A549 (cell line): ENCODE data around the gene PLA2G4F. TPM values are rescaled to one million over a fixed set of nuclear protein-coding genes. Genes with fewer than 3 reads are reported as not detected.

Experiments
- ATAC-seq, 2 experiments: fragments of 200-7000 bp in 1 of 2; fragments of >200 bp in 1 of 2; cut with Nextera tagmentation in 1 of 2; cut with Tn5 transposase in 1 of 2; 3 replicates each; pipeline versions ENCODE4 v1.8.0 to v1.9.1; 2018 to 2020; ENCODE audit warnings: mild to moderate bottlenecking in 1 of 2, moderate library complexity in 1 of 2
- CTCF ChIA-PET: fragments of 300-600 bp; sonication (Branson Sonifier 250); formaldehyde crosslinking; extraction: SDS; loops from one replicate; lab custom pipeline; 2021; ENCODE audit warnings: antibody characterized with exemption, inconsistent platforms; lab: Yijun Ruan, JAX
- POLR2A ChIA-PET: fragments of 350-600 bp; formaldehyde crosslinking; extraction: SDS; loops from one replicate; lab custom pipeline; 2021; ENCODE audit warnings: antibody characterized with exemption, inconsistent platforms; lab: Yijun Ruan, JAX
- DNase-seq, 2 experiments: peaks; one replicate each; pipeline versions ENCODE4 v3.0.0 to v3.0.0-alpha.2; 2011 to 2016; ENCODE audit warnings: low read depth in 1 of 2, low spot score in 1 of 2
- FAIRE-seq: peaks from 2 replicates; lab custom pipeline; 2011; peaks lifted over from hg19 to GRCh38; lab: Jason Lieb, UNC
- H3K27ac ChIP-seq, 2 experiments: fragments of >200 bp; sonication (Bioruptor Twin); formaldehyde crosslinking; 3 replicates each; pipeline ENCODE4 v1.5.1; 2016 to 2017
- H3K4me1 ChIP-seq: fragments of >200 bp; sonication (Bioruptor Twin); formaldehyde crosslinking; 3 replicates; pipeline ENCODE4 v1.6.1; 2016
- H3K4me2 ChIP-seq: fragments of >200 bp; sonication (Bioruptor Twin); formaldehyde crosslinking; 3 replicates; pipeline ENCODE4 v1.6.1; 2016
- H3K4me3 ChIP-seq: fragments of >200 bp; sonication (Bioruptor Twin); formaldehyde crosslinking; 3 replicates; pipeline ENCODE4 v1.5.1; 2016
- H3K9me3 ChIP-seq: fragments of >200 bp; sonication (Bioruptor Twin); formaldehyde crosslinking; 3 replicates; pipeline ENCODE4 v1.6.1; 2016
- BHLHE40 ChIP-seq: IDR thresholded peaks from 2 replicates; pipeline ENCODE4 v1.6.1; 2012; ENCODE audit warnings: low read depth, low read length, inconsistent platforms
- CBX2 ChIP-seq: fragments of 200-600 bp; sonication (generic); IDR thresholded peaks from 2 replicates; pipeline ENCODE4 v1.6.1; 2016; ENCODE audit warnings: low read depth, mild to moderate bottlenecking, borderline replicate concordance
- CHD2 ChIP-seq: fragments of 150-350 bp; IDR thresholded peaks from 2 replicates; pipeline ENCODE4 v1.6.1; 2014; ENCODE audit warnings: low read length; ENCODE audit not compliant: partially characterized antibody
- CHD4 ChIP-seq: fragments of 200-600 bp; sonication (generic); IDR thresholded peaks from 2 replicates; pipeline ENCODE4 v1.6.1; 2016; ENCODE audit warnings: antibody characterized with exemption, mild to moderate bottlenecking, borderline replicate concordance
- EHF ChIP-seq: fragments of 250-450 bp; sonication (Bioruptor Pico); IDR thresholded peaks from 2 replicates; pipeline ENCODE4 v1.5.0; 2020; ENCODE audit warnings: mild to moderate bottlenecking
- EHMT2 ChIP-seq: fragments of 200-600 bp; sonication (generic); IDR thresholded peaks from 2 replicates; pipeline ENCODE4 v1.6.1; 2016; ENCODE audit warnings: antibody characterized with exemption, low read depth, mild to moderate bottlenecking, moderate library complexity
- ESRRA ChIP-seq: fragments of 150-350 bp; IDR thresholded peaks from 2 replicates; pipeline ENCODE4 v1.6.1; 2014; ENCODE audit warnings: mild to moderate bottlenecking, low read length, borderline replicate concordance
- FOXS1 ChIP-seq: fragments of 250-450 bp; sonication (Bioruptor Pico); IDR thresholded peaks from 2 replicates; pipeline ENCODE4 v1.5.0; 2020; ENCODE audit warnings: mild to moderate bottlenecking, moderate library complexity
- HOXA7 ChIP-seq: fragments of 250-450 bp; sonication (Bioruptor Pico); IDR thresholded peaks from 2 replicates; pipeline ENCODE4 v1.5.0; 2020; ENCODE audit warnings: mild to moderate bottlenecking, moderate library complexity
- HOXB13 ChIP-seq: fragments of 250-450 bp; sonication (Bioruptor Pico); IDR thresholded peaks from 2 replicates; pipeline ENCODE4 v1.5.0; 2020; ENCODE audit warnings: low read depth, mild to moderate bottlenecking, moderate library complexity
- HOXB5 ChIP-seq: fragments of 250-450 bp; sonication (Bioruptor Pico); IDR thresholded peaks from 2 replicates; pipeline ENCODE4 v1.5.0; 2020; ENCODE audit warnings: mild to moderate bottlenecking, moderate library complexity
- JUNB ChIP-seq: fragments of >200 bp; sonication (Bioruptor Twin); formaldehyde crosslinking; IDR thresholded peaks from 2 replicates; pipeline ENCODE4 v1.6.1; 2016
- KDM1A ChIP-seq: fragments of 200-600 bp; sonication (generic); IDR thresholded peaks from 2 replicates; pipeline ENCODE4 v1.6.1; 2016; ENCODE audit warnings: low read depth, mild to moderate bottlenecking
- KDM5A ChIP-seq: fragments of 200-600 bp; sonication (generic); IDR thresholded peaks from 2 replicates; pipeline ENCODE4 v1.6.1; 2016; ENCODE audit warnings: antibody characterized with exemption, mild to moderate bottlenecking
- MAFK ChIP-seq: fragments of 450-650 bp; IDR thresholded peaks from 2 replicates; pipeline ENCODE4 v1.6.1; 2014; ENCODE audit not compliant: partially characterized antibody
- PHF8 ChIP-seq: fragments of 200-600 bp; sonication (generic); IDR thresholded peaks from 2 replicates; pipeline ENCODE4 v1.6.1; 2016; ENCODE audit warnings: low read depth, mild to moderate bottlenecking, antibody characterized with exemption, moderate library complexity, borderline replicate concordance
- POLR2A ChIP-seq: IDR thresholded peaks from 2 replicates; pipeline ENCODE4 v1.6.1; 2012; ENCODE audit warnings: mild to moderate bottlenecking, low read length
- RCOR1 ChIP-seq: fragments of 150-350 bp; IDR thresholded peaks from 2 replicates; pipeline ENCODE4 v1.6.1; 2014; ENCODE audit warnings: antibody characterized with exemption, low read length, low read depth
- RNF2 ChIP-seq: fragments of 200-600 bp; sonication (generic); IDR thresholded peaks from 2 replicates; pipeline ENCODE4 v1.6.1; 2016; ENCODE audit warnings: low read depth, mild to moderate bottlenecking, antibody characterized with exemption, moderate library complexity, borderline replicate concordance
- SMC3 ChIP-seq: fragments of >200 bp; sonication (Bioruptor Twin); formaldehyde crosslinking; IDR thresholded peaks from 3 replicates; pipeline ENCODE4 v1.6.1; 2018; ENCODE audit warnings: inconsistent platforms
- TFCP2L1 ChIP-seq: fragments of 250-450 bp; sonication (Bioruptor Pico); IDR thresholded peaks from 2 replicates; pipeline ENCODE4 v1.5.0; 2021; ENCODE audit warnings: mild to moderate bottlenecking
- TP53 ChIP-seq: fragments of 250-450 bp; sonication (Bioruptor Pico); IDR thresholded peaks from 2 replicates; pipeline ENCODE4 v1.5.0; 2021; ENCODE audit warnings: mild to moderate bottlenecking, moderate library complexity
- ZFP36 ChIP-seq: fragments of 450-650 bp; IDR thresholded peaks from 2 replicates; pipeline ENCODE4 v1.6.1; 2014; ENCODE audit warnings: borderline replicate concordance; ENCODE audit not compliant: partially characterized antibody
- ZNF302 ChIP-seq: fragments of 250-450 bp; sonication (Bioruptor Pico); IDR thresholded peaks from 2 replicates; pipeline ENCODE4 v1.9.0; 2021; ENCODE audit warnings: inconsistent platforms, mild to moderate bottlenecking, moderate library complexity
- WGBS: methylation state at CpG from one replicate; pipeline ENCODE4 v1.1.6; 2017; ENCODE audit errors: missing lambda C conversion rate; 5-methylcytosine and 5-hydroxymethylcytosine counted together
- polyA plus RNA-seq, 4 experiments: library from polyadenylated mRNA; depleted of rRNA in 3 of 4; stranded (reverse); fragments of >200 nt; fragmentation: RNase III in 1 of 4; extraction: RNeasy Plus Mini Kit Qiagen cat#74134 plus additional on column Dnase treatment in 1 of 4; gene quantifications; 2 replicates in 3 of 4; 3 replicates in 1 of 4; pipeline ENCODE4 v1.2.3, GENCODE V29; 2011 to 2017
- TF ChIP-seq, protein P1 (sequence below): IDR thresholded peaks from 2 replicates; pipeline ENCODE4 v1.6.1; 2012
- TF ChIP-seq, protein P2 (sequence below): fragments of >200 bp; sonication (Bioruptor Twin); formaldehyde crosslinking; IDR thresholded peaks from 2 replicates; pipeline ENCODE4 v1.6.1; 2016
- TF ChIP-seq, protein P3 (sequence below): fragments of 250-450 bp; sonication (Bioruptor Pico); IDR thresholded peaks from 2 replicates; pipeline ENCODE4 v1.5.0; 2020; ENCODE audit warnings: low read depth, mild to moderate bottlenecking, moderate library complexity
- TF ChIP-seq, protein P4 (sequence below): fragments of 250-450 bp; sonication (Bioruptor Pico); IDR thresholded peaks from 2 replicates; pipeline ENCODE4 v1.5.0; 2021; ENCODE audit warnings: mild to moderate bottlenecking, moderate library complexity, borderline replicate concordance

The PLA2G4F gene
- polyA plus RNA-seq, 2 of the 4 experiments (the other 2 are of a cell fraction) = not detected

DNA sequence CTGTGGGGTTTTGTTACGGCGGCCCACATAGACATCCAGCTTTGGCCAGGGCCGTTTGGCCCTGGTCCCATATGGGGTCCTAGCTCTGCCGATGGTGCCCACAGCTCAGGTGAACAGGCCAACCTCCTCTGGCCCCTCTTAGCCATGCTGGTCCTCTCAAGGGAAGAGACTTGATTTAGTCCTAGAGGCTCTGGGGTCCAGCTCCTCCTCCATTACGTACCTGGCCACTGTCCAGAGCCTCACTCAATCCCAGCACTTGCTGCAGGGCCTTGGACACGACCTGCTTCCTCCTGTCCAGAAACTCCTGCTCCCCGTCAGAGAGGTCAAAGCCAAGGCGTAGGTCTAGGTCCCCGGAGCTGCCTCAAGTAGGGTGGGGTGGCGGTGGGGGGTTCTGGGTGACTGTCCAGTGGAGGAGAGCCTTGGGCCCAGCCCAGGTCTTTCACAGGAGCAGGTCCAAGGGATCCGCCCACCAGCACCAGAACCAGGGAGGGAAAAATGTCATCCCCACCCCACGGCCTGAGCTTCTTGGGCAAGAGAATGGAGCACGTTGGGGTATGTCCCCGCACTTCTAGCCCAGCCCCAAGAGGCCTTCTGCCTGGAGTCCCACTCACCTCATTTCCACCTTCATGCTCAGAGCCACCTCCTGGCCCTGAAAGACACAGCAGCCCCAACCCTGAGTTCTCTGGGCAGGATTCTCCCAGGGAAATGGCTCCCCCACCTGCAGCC lies 6.8 kb downstream of the PLA2G4F start:
- 60% methylated on average over 3 of the region's 14 CpGs for WGBS
- ATAC-seq = peak in 1 of 2 experiments; percentile 40; a peak in 1 of 6 replicates
- FAIRE-seq = no peak
- H3K27ac ChIP-seq = no peak overlapping the region
- no peak overlapping the region for H3K4me2 ChIP-seq
- ChIA-PET POLR2A (no interaction called here), CTCF (interaction anchor here (1.2 to 2.1 kb wide), 2 partner anchors 11 to 84 kb away, joined by 3 to 11 read pairs; no protein-coding TSS in a partner anchor)
- TF ChIP-seq HOXB5 (no peak), ZNF302 (CRISPR knock-in tag) (no peak), ESRRA (no peak), JUNB (no peak), CHD4 (no peak), TFCP2L1 (CRISPR knock-in tag) (no peak), FOXS1 (CRISPR knock-in tag) (no peak), RNF2 (no peak), RCOR1 (no peak)
- TF ChIP-seq, protein P1, sequence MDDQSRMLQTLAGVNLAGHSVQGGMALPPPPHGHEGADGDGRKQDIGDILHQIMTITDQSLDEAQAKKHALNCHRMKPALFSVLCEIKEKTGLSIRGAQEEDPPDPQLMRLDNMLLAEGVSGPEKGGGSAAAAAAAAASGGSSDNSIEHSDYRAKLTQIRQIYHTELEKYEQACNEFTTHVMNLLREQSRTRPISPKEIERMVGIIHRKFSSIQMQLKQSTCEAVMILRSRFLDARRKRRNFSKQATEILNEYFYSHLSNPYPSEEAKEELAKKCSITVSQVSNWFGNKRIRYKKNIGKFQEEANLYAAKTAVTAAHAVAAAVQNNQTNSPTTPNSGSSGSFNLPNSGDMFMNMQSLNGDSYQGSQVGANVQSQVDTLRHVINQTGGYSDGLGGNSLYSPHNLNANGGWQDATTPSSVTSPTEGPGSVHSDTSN = no peak
- H3K4me1 ChIP-seq = no peaks in the 10 kb centered on the region
- no peaks in the 10 kb centered on the region for H3K9me3 ChIP-seq
- H3K4me3 ChIP-seq = no peak overlapping the region
- no peak for DNase-seq

DNA sequence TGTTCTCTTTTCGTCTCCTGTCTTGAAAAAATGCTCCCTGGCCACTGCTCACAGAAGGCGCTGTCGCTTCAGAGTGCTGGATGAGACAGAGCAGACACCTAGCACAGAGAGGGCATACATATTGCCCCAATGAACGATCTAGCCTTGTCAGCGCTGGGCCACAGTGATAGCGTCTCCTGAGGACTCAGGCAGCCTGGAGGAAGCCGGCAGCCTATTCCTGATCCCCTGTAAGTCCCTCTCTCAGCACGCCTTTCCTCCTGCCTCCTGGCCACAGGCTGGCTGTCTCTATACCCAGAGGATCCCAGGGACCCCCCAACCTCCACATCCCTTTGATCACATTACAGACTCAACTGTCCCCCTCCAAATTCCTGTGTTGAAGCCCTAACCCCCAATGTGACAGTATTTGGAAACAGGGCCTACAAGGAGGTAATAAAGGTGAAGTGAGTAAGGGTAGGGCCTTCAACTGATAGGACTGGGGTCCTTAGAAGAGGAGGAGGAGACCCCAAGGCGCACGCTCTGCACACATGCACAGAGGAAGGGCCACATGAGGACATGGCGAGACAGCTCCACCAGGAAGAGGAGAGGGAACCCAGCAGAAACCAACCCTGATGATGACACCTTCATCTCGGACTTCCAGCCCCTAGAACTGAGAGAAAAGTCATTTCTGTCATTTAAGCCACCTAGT lies 7.5 kb downstream of the PLA2G4F start:
- Histone ChIP-seq H3K9me3 (no peaks in the 10 kb centered on the region), H3K4me3 (no peak overlapping the region), H3K4me2 (no peak overlapping the region), H3K27ac (no peak overlapping the region), H3K4me1 (no peaks in the 10 kb centered on the region)
- ATAC-seq (no peak), DNase-seq (no peak), FAIRE-seq (no peak)
- ChIA-PET CTCF (interaction anchor here (1.2 to 2.2 kb wide), 3 partner anchors 7 to 83 kb away, joined by 3 to 11 read pairs (median 6); partner anchors contain the start of gene PLA2G4F), POLR2A (no interaction called here)
- WGBS = 81% methylated on average over 11 of the region's 12 CpGs
- TF ChIP-seq SMC3 (no peak), TFCP2L1 (CRISPR knock-in tag) (no peak), EHMT2 (no peak), KDM1A (no peak), CBX2 (no peak), HOXB13 (CRISPR knock-in tag) (no peak), CHD2 (no peak), KDM5A (no peak), POLR2A (no peak), BHLHE40 (no peak), MAFK (no peak), HOXA7 (CRISPR knock-in tag) (no peak), TP53 (no peak), ZFP36 (no peak), PHF8 (no peak), EHF (CRISPR knock-in tag) (no peak)
- TF ChIP-seq, protein P2, sequence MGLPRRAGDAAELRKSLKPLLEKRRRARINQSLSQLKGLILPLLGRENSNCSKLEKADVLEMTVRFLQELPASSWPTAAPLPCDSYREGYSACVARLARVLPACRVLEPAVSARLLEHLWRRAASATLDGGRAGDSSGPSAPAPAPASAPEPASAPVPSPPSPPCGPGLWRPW = no peak
- TF ChIP-seq, protein P3, sequence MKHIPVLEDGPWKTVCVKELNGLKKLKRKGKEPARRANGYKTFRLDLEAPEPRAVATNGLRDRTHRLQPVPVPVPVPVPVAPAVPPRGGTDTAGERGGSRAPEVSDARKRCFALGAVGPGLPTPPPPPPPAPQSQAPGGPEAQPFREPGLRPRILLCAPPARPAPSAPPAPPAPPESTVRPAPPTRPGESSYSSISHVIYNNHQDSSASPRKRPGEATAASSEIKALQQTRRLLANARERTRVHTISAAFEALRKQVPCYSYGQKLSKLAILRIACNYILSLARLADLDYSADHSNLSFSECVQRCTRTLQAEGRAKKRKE = no peak
- TF ChIP-seq, protein P4, sequence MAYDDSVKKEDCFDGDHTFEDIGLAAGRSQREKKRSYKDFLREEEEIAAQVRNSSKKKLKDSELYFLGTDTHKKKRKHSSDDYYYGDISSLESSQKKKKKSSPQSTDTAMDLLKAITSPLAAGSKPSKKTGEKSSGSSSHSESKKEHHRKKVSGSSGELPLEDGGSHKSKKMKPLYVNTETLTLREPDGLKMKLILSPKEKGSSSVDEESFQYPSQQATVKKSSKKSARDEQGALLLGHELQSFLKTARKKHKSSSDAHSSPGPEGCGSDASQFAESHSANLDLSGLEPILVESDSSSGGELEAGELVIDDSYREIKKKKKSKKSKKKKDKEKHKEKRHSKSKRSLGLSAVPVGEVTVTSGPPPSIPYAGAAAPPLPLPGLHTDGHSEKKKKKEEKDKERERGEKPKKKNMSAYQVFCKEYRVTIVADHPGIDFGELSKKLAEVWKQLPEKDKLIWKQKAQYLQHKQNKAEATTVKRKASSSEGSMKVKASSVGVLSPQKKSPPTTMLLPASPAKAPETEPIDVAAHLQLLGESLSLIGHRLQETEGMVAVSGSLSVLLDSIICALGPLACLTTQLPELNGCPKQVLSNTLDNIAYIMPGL (CRISPR knock-in tag) = no peak
